GM21717 (cell line): Measurements from ENCODE around the gene SHD.
"Not testable (repeated sequence)": the region's sequence is repeated elsewhere in the genome, so short reads cannot be mapped to it uniquely, and the experiment has no call there.

ENCODE experiments used
- ATAC-seq: cut with Tn5 transposase; IDR thresholded peaks from one replicate; pipeline ENCODE4 v1.9.1; 2021; ENCODE audit warnings: mild to moderate bottlenecking, moderate library complexity; ENCODE audit not compliant: unreplicated experiment

SHD gene

GRCh38 chr19:4324228-4324627 is 45.2 kb downstream of the SHD start:
- no peak for ATAC-seq

GRCh38 chr19:4326215-4326836 is 47.3 kb downstream of the SHD start:
- ATAC-seq, result no peak

DNA sequence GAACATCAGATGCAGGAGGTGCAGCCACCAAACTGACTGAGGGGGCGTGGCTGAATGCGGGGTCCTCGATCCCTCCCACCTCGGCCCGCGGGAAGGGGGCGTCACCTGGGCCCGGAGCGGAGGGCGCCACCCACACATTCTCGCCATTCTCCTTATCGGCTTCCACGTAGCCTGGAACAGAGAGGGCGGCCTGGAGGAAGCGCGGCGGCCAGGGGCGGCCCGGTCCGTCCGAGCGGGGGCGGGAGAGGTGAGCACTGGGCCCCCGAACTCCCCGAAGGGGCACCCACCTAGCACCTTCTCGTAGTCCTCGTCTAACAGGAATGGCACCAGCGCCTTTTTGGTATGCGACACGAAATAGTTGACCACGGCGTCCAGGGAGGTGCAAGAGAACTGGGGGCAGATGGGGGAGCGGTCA is 47.8 kb downstream of the SHD start:
- ATAC-seq, result no peak

DNA sequence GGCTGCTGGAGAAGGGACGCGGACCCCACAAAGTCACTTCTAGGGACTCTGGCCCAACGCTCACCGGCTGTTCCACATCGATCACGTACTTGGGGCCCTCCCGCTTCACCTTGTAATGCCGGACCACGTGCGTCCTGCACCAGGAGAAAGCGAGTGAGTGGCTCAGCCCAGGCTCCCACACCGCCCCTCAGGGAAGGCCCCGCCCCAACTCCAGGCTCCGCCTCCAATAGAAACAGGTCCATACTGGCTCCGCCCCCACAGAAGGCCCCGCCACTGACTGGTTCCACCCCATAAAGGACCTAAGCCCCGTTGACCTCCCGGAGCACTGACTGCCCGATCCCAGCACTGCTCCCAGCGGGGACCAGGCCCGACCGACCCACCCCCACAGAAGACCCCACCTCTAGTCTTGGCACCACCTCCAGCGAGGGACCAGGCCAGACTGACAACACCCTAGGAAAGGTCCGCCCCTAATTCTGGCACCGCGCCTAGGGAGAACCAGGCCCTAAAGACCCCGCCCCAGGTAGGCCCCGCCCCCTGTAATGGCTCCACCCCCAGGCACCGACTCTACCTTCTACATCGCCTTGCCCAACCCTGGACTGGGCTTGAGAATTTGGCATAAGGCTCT is 48.3 kb downstream of the SHD start:
- ATAC-seq, result no peak

GRCh38 chr19:4327877-4328242 is 48.8 kb downstream of the SHD start:
- peak; percentile 3 for ATAC-seq

DNA sequence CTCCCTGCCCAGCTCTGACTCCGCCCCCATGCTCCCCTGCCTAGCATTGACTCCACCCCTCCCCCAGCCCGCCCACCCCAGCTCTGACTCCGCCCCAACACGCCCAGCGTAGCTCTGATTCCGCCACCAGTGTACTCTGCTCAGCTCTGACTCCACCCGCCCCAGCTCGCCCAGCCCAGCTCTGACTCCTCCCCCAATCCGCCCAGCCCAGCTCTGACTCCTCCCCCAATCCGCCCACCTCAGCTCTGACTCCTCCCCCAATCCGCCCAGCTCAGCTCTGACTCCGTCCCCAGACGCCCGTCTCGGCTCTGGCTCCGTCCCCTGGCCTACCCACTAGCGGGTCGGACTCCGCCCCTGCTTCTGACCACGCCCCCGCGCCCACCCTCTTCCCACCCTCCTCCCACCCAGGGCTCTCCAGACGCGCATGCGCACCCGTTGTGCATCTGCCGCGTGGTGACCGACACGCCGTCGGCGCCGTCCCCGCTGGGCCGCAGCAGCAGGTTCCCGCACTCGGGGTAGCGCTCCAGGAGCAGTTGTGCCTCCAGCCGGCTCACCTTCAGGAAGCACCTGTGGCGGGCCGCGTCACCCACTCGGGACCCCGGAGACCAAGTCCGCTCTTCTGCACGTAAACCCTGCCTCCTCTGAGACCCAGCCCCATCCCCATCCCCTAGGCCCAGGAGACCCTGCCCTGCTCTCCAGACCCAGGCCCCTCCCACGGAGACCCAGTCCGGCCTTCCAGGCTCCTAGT is 49.4 kb downstream of the SHD start:
- peak; percentile 62 for ATAC-seq

GRCh38 chr19:4328991-4329681 is 50.1 kb downstream of the SHD start:
- not testable (repeated sequence) for ATAC-seq

- ATAC-seq, result no peak
Measured at GRCh38 chr19:4329858-4330257, 50.8 kb downstream of the SHD start.

- ATAC-seq, result no peak
Measured at GRCh38 chr19:4334929-4335570, 56.0 kb downstream of the SHD start.

GRCh38 chr19:4337906-4338440 is 58.9 kb downstream of the SHD start:
- ATAC-seq, result no peak

GRCh38 chr19:4338441-4339355 is 59.6 kb downstream of the SHD start, which contains the start of gene STAP2:
Gene STAP2, minus strand, starts transcription at chr19:4338827. Its CDS starts 74 bp downstream, at chr19:4338753.
- ATAC-seq, result no peak
